IPS DF 19.7 (cell line): ENCODE data around the gene MLF2.
"Not testable (repeated sequence)": the region's sequence is repeated elsewhere in the genome, so short reads cannot be mapped to it uniquely, and the experiment has no call there.

ENCODE experiments used
- DNase-seq: peaks from one replicate; pipeline ENCODE4 v3.0.0-alpha.2; 2013; ENCODE audit warnings: low read depth, low spot score

The MLF2 gene

GRCh38 chr12:6765634-6766581 lies 13.0 kb upstream of the MLF2 start, which contains the start of gene PTMS:
Gene PTMS, plus strand, starts transcription at chr12:6766363. Its CDS starts 343 bp downstream, at chr12:6766706.
- DNase-seq: no peak

- no peak for DNase-seq
These were observed 12.2 kb upstream of the MLF2 start for GRCh38 chr12:6765048-6765633.

GRCh38 chr12:6764011-6764828 lies 11.3 kb upstream of the MLF2 start:
- peak; percentile 99 for DNase-seq

GRCh38 chr12:6763380-6763779 lies 10.4 kb upstream of the MLF2 start:
- DNase-seq: no peak

- DNase-seq: no peak
These were observed 6.8 kb upstream of the MLF2 start for GRCh38 chr12:6759741-6760140.

- DNase-seq: no peak
These were observed 5.7 kb upstream of the MLF2 start for GRCh38 chr12:6758506-6759095.

- DNase-seq: no peak
These were observed 4.2 kb upstream of the MLF2 start for GRCh38 chr12:6757028-6757690.

GRCh38 chr12:6754411-6754810 lies 1.5 kb upstream of the MLF2 start:
- no peak for DNase-seq

GRCh38 chr12:6753772-6754356 lies 923 bp upstream of the MLF2 start:
- no peak for DNase-seq

- no peak for DNase-seq
These were observed 597 bp downstream of the MLF2 start for GRCh38 chr12:6752167-6752920.

- no peak for DNase-seq
These were observed 1.2 kb downstream of the MLF2 start for GRCh38 chr12:6751767-6752166.

GRCh38 chr12:6750506-6750905 lies 2.4 kb downstream of the MLF2 start:
- DNase-seq: no peak

- no peak for DNase-seq
These were observed 4.2 kb downstream of the MLF2 start for GRCh38 chr12:6748761-6749160.

GRCh38 chr12:6747216-6747615 lies 5.7 kb downstream of the MLF2 start:
- no peak for DNase-seq

- no peak for DNase-seq
These were observed 7.0 kb downstream of the MLF2 start for GRCh38 chr12:6745741-6746525.

GRCh38 chr12:6743300-6743699 lies 9.6 kb downstream of the MLF2 start:
- not testable (repeated sequence) for DNase-seq

GRCh38 chr12:6742834-6743233 lies 10.1 kb downstream of the MLF2 start:
- no peak for DNase-seq

- not testable (repeated sequence) for DNase-seq
These were observed 10.9 kb downstream of the MLF2 start for GRCh38 chr12:6742080-6742479.

GRCh38 chr12:6736754-6737153 lies 16.2 kb downstream of the MLF2 start:
- no peak for DNase-seq
